GM21723 (cell line): ENCODE results near the gene LRCOL1.

Experiments used
- ATAC-seq: cut with Tn5 transposase; IDR thresholded peaks from one replicate; pipeline ENCODE4 v1.9.1; 2021; ENCODE audit warnings: mild to moderate bottlenecking, moderate library complexity; ENCODE audit not compliant: unreplicated experiment

The LRCOL1 gene

DNA sequence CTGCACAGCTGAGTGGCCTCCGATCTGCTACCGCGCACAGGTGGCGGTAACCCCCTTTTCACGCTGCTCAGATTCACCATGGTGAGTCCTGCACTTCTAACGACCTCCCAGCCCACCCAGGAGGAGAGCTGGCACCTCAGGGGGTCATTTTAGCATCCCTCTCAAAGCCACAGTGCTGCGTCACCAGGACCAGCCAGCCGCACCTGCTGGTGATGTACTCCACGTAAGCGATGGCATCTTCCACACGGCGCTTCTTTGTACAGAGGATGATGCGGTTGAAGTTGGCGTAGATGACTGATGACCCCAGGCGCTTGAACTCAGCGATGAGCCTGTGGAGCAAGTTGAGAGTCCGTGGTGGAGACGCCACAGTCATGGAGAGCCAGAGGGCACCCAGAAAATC is 27.4 kb upstream of the LRCOL1 start:
- ATAC-seq = no peak

DNA sequence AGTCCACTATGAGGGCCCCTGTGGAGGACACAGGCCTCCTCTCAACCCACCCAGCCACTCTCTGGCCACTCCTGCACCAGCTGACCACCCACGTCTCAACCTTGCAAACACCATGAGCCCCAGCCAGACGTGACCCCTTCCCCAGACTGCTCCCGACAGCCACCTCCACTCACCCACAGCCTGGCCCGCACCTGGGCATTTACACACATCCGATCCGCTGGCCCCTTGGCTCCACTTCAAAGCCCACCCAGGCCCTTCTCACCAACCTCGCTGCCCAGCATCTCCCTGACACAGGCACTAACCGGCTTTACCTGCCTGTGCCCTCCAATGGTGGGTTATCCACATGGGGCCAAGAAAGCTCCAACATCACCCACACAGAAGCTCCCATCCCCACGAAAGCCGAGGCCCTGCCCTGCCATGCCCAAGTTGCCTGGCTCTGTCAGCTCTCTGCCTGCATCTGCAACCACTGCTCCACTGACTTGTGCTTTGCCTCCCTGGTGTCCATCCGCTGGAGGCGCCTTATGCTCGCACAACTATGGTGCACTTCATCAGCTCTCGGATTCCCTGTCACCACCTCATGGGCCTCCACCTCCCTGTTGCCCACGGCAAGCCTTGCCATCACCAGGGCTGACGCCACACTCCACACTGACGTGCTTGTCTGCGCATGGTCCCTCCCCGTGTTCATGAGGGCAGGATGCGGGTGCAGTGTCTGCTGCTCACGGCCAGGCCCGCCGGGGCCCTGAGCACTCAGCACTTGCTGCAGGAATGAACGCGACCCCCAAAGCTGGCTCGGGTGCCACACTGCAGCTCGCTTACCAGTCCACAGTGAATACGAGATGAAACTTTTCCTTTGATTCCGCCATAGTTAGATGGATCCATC is 24.9 kb upstream of the LRCOL1 start:
- no peak for ATAC-seq

DNA sequence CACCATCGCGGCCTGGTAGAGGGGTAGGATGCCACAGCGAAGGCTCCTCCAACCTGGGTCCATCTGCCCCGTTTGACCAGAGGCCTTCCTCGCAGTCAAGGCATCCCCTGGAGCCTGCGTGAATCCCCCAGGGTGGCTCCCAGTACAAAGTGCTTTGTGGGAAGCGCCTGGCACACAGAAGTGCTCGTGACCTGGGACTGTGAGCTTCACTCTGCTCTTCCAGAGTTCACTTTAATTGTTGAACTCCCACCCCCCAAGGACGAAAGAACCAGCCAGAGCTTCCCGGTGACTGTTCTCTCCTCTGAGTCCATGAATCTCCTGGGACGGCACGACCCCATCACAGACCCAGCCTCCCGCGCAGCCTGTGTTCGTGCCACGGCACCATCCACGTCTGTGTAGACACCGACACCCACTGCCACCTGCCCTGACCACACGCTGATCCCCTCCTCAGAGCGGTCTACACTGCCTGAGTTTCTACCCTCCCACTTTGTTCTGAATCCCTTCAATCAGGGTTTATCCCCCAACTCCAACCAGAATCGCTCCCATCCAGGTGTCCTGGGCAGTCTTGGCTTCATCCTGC is 24.1 kb upstream of the LRCOL1 start:
- no peak for ATAC-seq

DNA sequence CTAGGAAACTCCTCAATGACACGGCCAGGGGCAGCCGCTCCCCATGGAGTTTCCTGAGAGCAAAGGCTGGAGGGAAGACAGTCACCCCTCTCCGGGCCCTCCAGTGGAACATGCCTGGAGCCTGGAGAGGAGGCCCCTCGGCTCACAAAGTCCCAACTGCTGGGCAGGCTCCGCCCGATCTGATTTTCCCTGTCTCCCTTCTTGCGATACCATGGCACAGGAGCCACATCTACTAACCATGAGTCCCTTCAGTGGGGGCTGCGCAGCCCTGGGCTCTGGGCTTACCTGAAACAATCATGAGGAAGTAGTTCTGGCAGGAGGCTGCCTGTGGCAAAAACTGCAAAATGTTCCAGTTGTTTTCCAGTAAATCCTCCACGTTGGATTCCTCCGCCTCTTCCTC is 23.5 kb upstream of the LRCOL1 start:
- no peak for ATAC-seq

DNA sequence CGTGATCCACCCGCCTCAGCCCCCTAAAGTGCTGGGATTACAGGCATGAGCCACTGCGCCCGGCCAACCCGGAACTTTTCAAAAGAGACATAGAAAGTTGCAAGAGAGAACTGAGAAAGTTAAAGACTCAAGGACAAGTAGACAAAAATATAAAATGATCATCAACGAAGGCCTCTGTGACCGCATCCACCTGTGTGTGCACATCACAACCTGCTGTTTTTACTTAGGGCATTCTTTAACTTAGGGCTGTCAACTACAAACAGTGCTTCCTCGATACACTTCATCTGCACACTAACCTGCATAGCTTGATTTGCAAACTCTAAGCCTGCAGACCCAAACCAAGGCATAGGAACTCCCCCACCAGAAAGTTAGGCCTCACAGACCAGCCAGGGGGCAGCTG is 23.0 kb upstream of the LRCOL1 start:
- no peak for ATAC-seq

DNA sequence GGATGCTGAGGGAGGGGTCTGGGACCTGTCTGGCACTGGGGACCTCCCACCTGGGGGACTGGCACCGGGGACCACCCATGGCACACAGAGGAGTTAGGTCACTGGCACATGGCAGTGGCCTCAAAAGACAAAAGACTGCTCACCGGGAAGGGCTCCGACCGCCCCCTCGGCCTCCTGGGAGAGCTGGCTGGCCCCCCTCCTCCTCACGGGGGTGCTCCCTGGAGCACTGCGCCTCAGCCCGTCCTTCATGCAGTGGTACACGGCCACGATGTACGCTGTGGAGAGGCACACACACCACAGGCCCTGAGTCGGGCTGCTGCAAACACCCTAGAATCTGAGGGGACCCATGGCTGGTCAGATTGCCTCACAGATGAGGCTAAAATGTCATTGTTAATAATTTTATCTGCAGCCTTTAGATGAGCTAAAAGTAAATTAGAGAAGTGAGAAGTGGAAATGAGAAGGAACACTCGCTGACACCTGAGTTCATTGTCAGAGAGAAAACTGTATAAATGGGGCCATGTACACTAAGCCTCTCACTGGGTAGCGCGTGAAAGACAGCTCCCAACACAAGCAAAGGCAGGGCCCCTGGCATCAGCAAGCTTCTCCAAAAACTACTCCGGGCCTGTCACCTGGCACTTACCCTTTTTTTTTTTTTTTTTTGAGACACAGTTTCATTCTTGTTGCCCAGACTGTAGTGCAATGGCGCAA is 22.3 kb upstream of the LRCOL1 start:
- no peak for ATAC-seq

DNA sequence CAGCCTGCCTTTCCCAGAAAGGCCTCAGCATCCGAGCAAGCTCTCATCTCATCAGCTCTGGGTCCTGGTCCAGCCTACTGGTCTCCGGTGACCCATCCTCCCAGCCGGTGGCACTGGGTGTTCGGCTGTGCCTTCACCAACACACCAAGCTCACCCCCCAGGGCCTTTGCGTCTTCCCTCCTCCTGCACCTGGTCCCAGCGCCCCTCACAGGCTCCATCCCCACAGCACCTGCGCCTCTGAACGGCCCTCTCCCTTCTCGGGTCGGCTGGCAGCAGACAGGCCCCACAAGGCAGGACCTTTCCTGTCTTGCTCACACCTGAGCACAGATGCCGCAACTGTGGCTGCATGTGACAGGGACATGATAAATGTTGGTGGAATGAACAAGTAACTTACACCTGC is 21.3 kb upstream of the LRCOL1 start:
- no peak for ATAC-seq

DNA sequence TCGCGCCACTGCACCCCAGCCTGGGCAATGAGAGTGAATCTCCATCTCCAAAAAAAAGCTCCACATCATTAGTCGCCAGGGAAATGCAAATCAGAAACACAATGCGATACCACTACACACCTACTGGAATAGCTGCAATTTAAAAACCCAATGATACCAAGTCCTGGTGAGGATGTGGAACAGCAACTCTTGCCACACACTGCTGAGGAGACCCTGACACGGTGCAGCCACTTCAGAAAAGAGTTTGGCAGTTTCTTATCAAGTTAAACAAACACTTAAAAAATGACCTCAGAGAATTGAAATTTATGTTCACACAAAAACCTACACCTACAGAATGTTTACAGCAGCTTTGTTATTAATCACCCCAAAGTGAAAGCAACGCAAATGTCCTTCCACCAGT is 20.3 kb upstream of the LRCOL1 start:
- ATAC-seq = no peak

DNA sequence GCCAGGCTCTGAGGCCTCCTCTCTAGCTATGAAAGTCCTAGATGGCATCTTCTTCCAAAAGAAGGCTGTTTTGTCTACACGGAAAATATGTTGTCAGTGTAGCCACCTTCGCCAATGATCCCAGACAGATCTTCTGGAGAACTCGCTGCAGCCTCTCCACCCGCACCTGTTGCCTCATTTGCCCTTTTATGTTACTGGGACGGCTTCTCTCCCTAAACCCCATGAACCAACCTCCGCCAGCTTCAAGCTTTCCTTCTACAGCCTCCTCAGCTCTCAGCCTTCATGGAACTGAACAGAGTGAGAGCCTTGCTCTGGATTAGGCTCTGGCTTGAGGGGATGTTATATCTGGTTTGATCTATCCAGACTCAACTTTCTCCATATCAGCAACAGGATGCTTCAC is 18.9 kb upstream of the LRCOL1 start:
- ATAC-seq = no peak

DNA sequence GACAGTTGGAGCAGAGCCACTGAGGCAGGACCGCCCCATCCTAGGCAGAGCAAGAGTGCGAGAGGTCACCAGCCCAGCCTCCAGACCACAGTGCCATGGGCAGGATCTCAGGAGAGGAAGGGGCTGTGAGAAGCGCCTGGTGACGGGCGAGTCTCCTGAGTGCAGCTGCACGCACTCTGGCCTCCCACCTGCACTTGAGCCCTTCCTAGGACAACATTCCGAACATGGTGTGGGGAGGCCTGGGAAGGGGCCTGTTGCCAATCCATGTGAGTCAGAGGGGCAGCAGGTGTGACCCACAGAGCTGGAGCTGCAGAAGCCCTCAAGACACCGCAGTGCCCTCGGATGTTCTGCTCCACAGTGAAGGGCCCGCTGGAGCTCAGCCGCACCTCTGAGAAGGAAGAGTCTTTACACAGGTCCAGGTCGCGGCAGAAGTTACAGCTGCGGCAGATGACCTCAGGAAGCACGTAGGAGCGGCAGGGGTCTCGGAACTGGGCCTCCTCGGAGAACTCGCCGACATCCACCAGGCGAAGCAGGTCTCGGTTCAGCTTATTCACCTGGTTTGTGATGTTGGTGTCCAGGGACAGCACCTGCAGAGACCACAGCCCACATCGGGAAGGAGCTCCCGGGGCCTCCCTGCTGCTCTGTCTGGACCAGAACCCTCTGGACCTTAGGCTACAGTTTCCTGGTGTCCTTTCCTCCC is 15.5 kb upstream of the LRCOL1 start:
- ATAC-seq = no peak

DNA sequence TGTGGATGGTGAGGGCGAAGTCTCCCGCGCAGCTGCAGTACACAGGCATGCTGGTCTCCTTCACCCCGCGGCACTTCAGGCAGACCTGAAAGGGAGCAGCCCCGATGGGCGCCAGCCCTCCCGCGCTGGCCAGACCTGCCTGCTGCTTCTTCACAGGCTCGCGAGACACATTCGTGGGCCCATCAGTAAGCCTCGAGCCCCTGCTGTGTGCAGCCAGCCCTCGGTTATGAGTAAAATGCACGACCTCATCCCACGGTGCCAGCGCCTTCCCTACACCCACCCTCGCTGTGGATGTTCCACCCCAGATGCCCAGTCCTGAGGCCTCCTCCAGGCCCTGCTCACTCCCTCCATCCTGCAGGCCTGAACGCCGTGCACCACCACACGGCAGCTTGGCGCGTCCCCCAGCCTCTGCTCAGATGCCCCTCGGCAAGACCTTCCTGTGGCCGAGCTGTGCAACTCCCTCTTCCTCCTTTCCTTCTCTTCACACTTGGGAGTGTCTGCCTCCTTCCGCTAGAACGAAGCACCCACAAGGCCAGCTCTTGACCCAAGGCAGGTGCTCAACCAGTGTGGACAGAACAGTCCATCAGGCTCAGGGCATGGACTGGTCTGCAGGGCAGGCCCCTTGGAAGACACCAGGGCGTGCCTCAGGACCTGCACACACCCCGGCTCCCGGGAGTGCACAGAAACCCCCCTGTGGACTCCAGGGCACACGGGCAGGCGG is 14.7 kb upstream of the LRCOL1 start:
- ATAC-seq = no peak

DNA sequence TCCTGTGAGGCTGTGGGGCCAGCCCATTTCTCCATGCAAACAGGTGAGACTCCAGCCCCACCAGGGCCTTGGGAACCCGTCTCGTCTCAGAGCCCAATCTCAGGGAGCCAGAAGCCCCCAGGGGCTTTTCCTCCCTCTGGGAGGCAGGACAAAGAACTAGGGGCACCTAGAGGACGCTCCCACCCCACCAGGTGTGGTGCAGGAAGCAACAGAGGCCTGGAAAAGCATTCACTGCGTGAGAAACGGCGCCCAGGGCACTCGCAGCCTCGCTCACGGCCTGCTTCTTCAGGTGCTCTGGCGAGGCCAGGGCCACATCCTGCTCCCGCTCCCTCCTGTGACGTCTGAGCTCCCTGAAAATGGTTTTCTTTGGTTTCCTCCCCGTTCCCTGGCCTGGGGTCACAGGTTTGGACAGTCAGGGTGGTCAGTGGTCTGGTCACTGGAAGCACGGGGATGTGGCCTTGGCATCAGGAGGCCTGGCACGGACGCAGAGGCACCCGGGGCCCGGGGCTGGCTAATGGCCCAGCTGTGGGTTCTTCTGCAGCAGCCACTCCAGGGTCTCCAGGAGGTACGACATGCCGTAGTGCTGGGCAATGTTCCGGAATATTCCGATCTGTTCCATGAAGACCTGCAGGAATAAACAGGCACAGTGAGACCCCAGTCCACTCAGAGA is 13.9 kb upstream of the LRCOL1 start:
- ATAC-seq = no peak

DNA sequence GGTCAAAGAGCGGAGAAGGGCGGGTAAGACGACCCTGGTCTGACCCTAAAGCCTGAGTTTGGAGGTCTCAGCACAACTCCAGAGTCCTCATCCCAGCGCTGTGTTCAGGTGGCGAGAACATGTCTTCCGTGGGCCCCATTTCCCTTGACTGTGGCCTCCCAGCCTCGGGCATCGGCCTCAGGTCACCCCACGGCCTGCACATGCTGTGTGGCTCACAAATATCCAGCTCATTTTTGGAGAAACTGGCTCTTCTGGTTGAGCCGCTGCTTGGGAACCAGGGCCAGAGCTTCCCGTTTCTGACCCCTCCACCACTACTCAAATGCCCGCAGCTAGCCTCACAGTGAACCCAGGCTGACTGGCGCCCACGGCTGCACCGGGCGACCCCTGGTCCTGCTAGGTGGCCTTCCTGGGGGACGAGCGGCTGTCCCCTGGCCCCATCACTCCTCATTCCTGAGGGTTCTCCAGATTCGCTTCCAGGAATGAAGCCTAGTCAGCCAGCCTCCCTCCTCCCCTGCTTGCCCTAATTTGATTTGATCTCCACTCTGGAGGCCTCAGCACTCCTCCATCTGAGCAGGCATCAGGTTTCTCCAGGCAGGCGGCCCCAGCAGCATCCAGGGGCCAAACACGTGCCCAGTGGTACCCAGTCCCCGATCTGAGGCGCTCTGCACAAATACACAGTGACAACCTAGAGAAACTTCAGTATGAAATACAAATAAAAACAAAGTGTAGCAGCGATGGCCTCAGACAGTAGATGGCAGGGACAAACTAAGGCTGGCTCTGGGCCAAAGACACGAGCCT is 12.9 kb upstream of the LRCOL1 start:
- no peak for ATAC-seq

DNA sequence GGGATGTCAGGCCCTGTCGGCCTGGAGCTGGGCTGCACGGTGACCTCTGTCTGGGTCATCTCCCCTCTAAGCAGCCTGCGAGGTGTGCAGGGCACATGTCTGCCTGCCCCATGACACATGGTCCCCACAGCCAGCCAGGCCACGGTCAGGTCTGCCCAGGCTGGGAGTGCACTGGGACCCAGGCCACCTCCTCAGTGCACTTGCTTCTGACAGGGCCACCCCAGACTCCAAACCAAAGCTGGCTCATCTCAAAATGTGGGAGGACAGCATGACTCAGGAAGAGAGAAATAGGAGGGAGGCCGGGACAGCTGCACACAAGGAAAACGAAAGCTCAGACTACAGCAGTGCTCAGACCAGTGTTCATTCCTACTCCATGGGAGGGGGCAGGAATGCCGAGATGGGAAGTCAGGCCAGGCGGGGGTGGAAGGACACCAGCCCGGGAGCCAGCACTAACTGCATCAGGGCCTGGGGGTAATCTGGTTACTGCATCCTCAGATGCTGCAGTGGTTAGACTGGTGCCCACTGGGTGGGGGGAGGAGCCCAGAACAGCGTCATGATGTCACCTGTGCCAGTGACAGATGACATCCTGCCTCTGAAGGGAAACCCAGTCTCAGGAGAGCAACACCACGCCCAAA is 12.2 kb upstream of the LRCOL1 start:
- no peak for ATAC-seq

DNA sequence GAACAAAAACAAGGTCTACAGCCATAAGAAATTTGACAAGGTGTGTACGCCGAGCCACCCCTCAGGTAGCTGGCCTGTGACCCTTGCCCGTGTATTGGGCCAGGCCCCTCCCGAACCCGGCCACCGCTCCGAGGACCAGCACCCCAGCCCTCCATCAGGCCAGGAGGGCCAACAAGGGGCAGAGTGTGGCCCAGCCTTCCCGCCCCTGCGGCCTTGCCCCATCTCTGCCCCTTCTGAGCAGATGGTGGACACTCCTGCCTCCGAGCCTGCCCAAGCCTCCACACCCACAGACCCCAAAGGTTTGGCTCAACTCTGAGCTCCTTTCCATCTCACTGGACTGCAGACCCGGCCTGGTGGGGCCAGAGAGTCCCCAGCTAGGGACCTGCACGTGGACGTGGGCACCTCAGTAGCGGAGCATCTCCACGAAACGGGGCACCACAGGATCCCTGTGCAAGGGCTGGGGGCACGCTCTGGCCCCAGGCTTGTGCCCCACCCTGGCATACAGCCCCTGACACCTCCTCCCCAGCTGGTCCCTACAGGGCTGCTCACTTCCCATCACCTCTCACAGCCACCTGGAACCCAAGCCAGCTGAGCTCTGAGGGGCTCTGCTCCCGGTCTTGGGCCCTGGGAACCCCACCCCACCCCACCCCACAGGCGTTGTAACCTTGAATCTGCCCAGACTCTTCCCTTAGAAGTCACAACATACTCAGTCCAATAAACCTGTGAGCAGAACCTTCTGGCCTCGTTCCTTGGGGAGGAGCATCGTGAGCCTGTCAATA is 11.5 kb upstream of the LRCOL1 start:
- no peak for ATAC-seq

DNA sequence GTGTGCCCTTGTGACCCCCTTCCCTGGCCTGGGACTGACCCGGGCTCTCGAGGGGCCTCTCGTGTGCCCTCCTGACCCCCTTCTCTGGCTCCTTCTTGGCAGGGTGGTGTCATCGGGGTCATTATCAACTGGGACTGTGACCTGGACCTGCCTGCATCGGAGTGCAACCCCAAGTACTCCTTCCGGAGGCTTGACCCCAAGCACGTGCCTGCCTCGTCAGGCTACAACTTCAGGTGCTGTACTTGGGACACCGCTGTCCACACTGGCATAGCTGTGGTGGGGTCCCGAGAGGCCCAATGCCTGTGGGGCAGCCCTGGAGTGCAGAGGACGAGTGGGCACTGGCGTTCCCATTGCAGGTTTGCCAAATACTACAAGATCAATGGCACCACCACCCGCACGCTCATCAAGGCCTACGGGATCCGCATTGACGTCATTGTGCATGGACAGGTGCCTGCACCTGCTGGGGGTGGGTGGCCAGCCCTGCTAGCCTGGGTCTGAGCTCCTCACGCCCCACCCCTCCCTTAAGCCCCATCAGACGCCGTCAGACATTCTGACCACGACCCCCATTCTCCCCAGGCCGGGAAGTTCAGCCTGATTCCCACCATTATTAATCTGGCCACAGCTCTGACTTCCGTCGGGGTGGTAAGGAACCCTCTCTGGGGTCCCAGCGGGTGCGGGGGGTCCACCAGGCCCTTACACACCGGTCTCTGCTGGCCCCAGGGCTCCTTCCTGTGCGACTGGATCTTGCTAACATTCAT is 10.7 kb upstream of the LRCOL1 start:
- no peak for ATAC-seq

DNA sequence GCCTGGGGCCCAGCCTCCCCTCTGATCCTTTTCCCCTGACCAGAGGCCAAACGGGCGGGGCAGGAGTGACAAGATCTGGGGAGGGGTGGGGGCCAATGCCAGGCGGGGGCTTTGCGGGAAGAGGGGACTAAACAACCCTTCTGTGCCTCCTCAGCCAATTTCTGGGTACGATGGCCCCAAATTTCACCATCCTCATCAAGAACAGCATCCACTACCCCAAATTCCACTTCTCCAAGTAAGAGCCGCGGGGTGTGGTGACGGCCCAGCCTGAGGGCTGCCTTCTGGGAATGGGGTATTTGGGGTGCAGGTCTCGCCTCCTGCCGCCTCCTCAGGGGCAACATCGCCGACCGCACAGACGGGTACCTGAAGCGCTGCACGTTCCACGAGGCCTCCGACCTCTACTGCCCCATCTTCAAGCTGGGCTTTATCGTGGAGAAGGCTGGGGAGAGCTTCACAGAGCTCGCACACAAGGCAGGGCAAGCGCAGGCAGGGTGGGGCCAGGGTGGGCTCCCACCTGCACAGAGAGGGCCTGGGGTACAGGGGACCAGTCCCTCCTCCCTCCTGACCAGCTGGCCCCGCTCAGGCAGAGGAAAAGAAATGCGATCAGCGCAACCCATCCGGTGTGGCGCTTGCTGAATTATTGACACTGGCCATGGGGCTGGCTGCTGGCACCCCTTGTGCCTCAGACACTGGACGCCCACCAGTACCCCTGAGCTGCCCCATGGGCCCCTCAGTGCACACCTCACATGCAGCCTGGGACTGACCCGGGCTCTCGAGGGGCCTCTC is 9.9 kb upstream of the LRCOL1 start:
- ATAC-seq = no peak
